GM21367 (cell line): ENCODE data around the gene DTYMK.

Experiments
- ATAC-seq: cut with Tn5 transposase; IDR thresholded peaks from one replicate; pipeline ENCODE4 v1.9.1; 2021; ENCODE audit not compliant: unreplicated experiment

Gene DTYMK

DNA sequence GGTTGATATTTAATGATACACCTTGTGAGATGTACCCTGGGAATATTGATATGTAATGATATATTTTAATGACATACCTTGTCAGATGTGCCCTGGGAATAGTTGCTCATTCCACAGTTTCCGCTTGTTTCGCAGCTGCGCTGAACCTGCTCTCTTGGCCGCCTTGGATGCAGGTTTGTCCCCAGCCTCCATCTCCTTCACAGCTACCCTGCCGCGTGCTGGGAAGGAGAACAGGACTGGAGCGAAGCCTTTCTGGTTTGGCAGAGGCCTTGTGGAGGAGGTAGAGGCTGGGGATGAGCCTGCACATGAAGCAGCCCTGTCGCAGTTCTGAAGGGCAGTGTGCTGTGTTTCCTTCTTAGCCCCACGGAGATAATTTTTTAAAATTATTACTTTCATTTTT lies 34.5 kb downstream of the DTYMK start:
- ATAC-seq = no peak

DNA sequence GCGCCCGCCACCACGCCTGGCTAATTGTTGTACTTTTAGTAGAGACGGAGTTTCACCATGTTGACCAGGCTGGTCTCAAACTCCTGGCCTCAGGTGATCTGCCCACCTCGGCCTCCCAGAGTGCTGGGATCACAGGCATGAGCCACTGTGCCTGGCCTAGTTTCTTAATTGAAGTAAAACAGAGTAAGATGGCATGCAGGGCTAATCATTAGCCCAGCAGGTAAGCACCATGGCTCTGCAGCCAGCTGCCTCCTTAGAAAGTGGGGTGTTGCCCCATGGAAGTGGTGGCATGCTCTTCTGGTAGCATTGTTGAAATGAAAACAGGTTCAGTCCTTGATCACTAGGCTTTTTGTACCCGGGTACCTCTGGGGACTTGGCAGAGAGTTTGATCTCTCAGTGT lies 36.7 kb downstream of the DTYMK start:
- no peak for ATAC-seq

DNA sequence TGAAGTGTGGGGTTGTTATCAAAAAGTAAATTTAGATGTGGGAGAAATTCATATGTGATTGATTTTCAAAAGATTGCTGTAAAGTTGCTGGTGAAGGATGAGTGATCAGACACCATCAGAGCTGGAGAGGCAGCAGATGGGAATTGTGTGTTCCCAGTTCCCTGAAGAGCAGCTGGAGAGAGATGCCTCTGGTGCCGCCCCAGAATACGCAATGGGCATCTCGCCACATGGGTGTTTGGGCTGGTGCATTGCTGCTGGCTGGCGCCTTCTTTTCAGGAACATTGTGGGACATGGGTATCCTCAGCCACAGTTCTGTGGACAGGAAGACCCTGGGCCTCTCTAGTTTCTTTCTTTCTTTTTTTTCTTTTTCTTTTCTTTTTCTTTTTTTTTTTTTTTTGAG lies 37.2 kb downstream of the DTYMK start:
- ATAC-seq = no peak

DNA sequence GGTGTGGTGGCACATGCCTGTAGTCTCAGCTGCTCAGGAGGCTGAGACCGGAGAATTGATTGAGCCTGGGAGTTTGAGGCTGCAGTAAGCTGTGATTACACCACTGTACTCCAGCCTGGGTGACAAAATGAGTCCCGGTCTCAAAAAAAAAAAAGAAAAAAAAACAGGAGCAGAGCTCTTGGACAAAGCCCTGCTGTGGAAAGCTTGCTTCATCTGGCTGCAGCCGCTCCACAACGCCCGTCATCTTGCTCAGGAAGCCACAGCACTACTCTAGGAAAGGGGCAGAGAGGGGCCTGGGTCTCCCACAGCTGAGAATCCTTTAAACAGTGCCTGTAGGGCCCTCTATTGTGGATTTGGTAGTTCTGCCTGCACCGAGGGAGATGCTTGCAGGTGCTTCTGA lies 38.2 kb downstream of the DTYMK start:
- ATAC-seq = no peak

DNA sequence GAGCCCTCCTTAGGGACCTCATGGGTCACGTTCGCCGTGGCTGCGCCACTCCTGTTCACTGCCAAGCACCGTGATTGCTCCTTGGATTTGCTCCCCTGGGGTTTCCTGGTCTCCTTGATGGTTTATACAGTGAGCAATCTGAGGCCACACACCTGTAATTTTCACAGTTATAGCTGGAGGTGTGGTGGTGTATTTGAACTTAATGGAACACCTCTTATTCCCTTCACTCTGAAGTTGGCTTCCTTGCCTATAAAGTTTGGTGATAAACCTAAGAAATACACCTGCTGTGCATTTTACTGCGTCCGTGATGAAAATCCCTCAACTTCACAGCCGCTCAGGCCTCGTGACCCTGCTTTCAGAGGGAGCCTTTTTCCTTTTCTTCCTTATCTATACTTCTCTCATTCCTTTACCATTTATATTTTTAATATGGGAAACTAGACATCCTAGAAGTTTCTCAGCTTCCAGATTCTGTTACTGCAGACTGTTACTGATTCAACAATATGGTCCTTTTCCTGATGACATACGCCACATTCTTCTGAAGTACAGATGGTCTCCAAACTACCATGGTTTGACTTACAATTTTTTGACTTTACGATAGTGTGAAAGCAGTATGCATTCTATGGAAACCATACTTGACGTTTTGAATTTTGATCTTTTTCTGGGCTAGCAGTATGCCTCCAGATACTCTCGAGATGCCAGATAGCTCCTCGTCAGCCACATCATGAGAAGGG lies 40.5 kb downstream of the DTYMK start:
- no peak for ATAC-seq

DNA sequence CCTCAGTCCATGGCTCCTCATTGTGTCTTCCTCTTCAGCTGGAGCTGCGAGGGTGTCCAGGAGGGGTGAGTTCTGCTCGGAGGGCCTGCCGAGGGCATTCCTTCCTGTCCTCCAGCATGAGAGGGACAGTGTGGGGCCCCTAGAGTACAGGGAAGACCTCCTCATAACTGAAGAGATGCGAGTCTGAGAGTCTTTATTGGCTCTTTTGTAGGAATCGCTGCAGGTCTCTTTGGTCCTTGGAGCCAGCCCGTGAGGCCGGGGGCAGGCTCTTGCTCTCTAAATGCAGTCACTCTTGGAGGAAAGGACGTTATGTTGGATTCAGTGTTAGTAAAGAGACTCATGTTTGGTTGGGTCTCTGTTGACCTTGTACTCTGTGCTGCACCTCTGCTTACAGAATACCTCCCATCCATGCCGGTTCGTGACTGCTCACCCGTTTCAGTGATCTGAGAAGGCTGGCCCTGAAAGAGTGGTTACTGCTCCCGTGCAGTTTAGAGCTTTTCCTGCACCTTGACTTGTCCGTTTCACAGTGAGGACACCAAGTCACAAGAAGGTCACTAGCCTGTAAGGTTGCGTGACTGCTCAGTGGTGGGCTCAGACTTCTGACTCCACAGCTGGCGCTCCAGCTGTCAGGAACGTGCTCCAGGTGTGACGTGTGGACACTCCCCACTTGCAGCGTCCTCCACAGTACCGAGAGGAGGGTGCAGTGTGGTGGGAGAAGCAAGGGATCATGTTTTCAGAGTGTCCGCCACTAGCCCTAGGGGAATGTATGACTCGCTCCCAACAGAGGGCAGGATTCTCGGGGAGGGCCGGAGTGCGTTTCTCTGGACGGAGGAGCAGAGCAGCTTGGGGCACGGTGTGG lies 41.3 kb downstream of the DTYMK start:
- ATAC-seq = no peak

DNA sequence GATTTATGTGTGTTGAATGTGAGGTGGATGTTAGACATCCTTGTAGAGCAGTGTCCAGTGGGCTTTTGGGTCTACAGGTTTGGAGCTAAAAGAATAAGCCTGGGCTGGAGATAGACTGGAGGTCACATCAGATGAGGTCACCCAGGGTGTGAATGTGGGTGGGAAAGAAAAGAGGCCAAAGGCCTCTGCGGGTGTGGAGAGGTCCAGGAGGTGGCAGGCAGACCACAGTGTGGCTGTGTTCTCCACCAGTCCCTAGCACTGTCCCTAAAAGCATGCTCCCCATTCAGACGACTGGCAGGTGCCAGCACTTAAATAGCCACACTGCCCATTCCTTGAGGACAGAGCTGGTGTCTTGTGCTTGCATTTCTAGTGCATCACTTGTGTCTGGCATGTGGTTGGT lies 45.0 kb downstream of the DTYMK start:
- ATAC-seq = no peak

DNA sequence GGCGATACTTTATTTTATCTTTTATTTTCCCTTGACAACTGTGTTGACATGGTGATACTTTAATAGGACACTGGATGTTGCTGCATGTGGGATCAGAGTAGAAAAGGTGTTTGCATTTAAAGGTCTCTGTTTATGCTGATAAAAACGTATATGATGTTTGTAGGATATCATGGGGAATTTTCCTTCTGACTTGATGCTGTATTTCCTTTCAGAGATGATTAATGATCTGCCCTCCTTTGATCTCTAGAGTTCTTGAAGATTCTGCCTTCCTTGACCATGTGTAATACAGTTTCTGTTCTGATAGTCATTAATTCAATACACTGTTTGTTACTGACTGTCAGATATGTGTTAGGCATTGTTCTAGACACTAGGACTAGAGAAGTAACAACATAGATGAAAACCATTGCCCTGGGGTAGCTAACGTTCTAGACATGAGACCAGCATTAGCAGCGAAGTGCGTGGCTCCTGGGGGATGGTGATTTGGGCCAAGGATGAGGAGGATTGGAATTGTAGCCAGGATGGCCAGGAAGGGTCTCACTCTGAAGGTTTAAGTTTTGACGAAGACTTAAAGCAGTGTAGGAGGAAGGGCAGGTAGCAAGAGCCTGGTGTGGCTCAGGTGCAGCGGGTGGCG lies 46.3 kb downstream of the DTYMK start:
- ATAC-seq = no peak

DNA sequence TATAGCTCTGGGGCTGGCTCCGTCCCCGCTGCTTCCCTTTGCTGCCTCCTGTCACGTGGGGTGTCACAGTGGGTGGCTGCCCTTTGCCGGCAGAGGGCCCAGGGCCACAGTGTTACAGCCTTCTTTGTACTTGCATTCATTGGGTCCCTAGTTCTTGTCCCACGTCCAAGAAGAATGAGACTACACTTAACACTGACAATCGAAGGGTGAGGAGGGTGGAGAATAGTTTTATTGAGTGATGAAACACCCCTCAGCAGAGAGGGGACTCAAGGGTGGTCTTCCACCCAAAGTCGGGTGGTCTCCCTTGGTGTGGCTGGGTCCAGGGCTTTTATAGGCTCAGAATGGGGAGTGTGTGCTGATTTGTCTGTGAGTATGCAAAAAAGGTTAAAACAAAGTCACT lies 47.2 kb downstream of the DTYMK start:
- no peak for ATAC-seq

DNA sequence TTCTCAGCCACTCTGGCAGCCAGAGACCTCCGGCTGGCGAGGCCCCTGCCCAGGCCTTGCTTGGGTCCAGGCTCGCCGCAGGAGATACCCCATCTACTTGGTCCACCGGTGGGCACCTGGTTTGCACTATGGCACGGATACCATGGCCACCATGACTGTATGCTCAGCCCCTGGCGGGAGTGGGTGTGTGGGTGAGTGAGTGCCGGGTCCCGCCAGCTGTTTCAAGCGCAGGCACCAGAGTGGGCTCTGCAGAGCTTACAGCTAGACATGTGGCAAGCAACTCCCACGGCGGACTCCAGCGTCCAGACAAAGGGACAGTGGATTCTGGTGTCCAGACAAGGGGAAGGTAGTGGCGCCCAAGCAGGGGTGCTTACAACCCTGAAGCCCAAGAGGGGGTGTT lies 47.7 kb downstream of the DTYMK start:
- ATAC-seq = no peak

DNA sequence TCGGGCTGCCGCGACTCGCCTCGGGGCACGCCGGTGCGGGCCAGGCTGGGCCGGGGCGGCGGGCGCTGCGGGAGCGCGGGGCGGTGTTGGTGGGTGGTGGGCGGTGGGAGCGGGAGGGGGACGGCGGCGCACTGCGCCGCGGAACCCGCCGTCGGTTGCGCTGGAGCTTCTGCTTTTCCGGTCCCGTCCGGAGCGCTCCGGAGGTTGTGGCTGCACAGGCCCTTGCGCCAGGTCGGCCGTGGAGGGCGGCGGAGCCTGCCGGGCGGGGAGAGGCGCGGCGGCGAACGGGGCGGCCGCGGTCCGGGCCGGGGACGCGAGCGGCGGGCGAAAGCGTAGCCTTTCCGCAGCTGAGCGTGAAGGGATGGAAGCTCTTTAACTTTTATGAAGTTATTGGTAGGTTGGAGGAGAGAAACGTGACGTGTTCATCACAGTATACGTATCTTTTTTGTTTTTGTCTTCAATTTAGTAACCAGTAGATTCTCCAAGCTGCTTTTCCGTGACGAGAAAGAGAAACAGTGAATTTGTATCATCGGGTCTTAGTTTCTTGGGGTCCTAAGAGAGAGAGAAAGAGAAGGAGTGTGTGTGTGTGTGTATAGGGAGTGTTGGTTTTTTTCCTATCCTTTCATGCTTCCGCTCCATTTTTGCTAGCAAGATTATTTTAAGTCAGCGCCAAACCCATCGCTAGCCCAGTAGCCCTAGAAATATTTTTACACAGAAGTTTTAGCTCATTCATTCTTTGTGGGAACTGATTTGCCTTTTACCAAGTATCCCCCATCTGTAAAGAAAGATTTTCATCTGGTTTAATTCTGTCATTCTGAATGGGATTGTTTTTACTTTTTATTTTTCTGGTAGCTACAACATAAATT lies 48.6 kb downstream of the DTYMK start:
- peak; percentile 26 for ATAC-seq

DNA sequence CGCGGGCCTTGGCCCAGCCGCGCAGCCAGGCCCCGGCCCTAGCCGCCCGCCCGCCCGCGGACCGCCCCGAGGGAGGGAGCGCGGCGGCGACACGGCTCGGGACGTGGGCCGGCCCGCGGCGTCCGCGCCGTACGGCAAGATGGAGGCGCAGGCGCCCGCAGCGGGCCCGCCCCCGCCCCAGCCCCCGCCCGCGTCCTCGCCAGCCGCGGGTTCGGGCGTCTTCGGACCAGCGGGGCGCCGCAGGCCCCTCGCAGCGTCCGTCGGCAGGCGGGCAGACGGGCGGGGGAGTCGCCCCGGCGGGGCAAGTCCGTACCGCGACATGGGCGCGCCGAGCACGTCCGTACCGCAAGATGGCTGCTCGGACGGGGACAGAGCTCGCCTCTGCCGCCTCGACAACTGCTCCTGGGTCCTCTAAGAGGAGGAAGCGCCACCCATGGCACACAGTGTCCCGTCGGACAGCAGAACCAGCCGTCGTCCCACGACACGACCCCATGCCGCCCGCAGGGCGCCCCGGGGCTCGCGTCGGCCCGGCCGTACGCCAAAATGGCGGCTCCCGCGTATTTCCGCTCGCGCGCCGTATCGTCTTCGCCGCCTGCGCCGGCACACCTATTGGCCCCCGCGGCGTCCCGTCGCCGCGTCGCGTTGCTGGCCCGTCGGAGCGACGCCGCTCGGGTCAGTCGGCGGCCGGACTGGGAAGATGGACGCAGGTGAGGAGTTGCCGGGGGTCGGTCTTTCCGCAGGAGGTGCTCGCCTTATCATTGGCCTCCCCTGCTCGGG lies 49.4 kb downstream of the DTYMK start, which contains the start of the genes ATG4B and THAP4:
Gene ATG4B, plus strand, starts transcription at position 676 of the 777 bp plus-strand sequence. Its CDS starts 22 bp downstream, at position 698.
Gene THAP4, minus strand, starts transcription at position 141 of the 777 bp plus-strand sequence. CDS start 141 bp downstream, outside the sequence.
- peak; percentile 45 for ATAC-seq

DNA sequence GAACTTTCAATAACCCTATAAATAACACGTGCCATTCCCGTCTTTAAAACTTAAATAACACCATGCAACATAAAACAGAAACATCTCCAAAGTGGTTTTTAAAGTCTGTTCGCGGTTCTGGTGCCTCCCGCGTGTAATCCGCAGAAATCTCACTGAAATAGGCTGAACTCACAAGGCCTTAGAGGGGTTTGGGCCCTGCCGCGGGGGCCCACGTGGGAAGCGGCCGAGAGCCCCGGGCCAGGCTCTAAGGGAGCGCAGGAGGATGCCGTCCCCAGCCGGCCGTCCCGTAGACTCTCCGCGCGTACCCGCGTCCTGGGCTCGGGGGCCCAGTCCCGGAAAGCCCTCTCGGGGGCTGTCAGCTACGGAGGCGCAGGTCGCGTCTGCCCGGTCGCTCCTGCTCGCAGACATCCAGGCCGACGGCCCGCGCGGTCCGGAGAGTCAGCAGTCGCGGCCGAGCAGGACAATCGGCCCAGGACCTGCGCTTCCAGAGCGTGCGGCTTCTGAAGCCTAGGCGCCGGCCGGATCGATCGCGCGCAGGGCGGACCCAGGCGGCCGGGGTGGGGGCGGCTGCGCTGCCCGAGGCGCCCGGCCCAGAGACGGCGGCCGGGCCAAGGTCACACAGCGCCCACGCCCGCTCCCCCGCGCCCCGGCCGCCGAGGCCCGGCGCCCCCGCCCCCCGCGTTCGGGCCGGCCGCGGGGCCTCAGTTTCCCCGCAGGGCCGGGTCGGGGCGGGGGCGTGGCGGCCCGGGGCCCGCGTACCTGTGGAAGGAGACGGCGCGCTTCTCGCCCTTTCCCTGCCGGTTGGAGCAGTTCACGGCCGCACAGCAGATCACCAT lies 50.2 kb downstream of the DTYMK start:
- ATAC-seq = peak; percentile 24

DNA sequence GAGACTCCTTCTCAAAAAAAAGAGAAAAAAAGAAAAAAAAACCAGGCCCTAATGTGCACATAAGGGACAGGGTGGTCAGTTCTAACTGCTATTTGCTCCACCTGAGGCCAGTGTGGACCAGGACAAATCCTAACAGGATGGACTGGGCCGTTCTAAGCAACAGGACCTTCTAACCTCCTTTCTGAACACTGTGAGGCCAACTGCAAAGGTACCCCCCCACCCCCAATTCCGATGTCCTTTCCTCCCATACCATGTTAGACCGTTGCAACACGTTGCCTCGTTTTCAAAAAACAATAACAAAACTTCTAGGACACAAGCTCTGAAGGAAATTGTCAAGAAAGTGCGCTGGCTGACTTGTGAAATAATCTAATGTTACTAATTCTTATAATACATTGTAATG lies 50.9 kb downstream of the DTYMK start:
- no peak for ATAC-seq

DNA sequence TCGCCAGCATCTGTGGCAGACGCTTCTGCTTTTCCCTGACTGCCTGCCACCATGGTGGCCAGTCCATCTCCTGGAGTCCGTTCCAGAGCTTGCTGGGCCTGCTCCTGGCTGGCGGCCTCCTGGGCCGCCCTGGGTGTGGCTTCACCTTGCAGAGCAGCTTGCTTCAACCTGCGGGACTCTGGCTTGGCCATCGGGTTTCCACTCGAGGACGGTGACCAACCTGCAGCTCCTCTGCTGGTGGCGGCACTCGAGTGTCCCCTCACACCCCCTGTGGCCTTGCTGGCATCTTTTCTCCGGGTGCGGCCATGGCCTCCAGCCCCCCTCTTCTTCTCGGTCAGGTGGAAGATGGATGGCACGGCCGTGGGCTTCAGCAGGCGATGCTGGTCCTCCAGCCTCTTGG lies 53.1 kb downstream of the DTYMK start:
- no peak for ATAC-seq

DNA sequence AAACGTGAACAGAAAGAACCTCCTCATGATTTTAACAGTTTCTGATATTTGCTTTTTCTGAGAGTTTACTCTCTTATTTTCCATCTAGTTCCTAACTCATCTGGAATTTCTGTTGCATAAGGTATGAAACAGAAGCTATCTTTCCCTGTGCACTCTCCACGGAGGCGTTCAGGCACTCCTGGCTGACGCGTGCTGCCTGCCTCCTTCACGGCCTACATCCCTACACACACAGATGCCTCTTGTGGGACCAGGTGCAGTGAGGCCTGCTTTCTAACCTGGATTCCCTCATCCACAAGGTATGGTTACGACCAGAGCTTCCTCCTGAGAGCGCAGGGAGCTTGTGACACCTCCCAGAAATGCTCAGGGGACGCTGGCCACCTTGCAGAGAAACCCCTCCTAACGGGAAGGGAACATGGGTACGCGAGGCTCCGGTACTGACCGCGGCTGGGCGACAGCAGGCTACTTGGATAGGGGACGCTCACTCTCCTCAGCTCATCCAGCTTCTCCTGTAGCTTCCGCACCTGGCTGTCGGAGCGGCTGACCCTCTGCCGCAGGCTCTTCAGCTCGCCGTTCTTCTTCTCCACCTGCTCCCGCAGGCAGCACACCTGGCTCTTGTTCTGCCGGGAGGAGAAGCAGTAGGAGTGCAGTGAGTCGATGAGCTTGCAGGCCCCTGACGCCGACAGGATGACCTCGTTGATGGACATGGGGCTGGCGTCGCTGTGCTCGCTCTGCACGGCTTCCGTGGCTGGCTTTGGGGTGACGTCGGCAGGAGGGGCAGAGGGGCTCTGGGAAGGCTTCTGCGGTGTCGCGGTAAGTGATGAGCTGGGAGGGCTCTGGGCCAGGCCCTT lies 53.9 kb downstream of the DTYMK start:
- ATAC-seq = no peak

DNA sequence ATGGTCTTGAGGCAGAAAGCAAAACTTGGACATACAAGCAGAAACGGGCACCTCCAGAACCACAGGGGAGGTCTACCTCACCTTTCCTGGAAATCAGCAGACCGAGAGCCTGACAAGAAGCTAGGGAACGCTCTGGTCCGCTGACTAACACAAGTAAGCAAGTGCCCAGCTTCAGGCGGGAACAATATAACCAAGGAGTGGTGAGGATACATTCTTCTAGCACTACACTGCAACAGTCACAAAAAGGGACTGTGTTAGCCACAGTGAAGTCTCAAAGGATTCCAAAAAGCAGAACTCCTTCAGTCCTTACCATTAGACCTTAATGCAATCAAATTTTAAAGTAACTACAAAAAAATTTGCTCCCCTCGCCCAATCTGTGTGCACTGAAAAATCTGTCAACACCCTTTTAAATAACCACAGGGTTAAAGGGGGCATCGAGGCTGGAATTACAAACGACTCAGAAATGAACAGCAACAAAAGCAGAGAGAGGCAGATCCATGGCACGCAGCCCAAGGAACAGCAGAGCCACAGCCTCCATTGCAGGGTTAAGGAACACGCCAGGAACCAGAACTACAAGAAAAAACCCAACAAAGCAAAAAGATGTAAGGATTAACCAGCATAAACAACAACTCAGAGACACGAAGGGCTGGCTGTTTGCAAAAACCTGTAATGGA lies 56.7 kb downstream of the DTYMK start:
- no peak for ATAC-seq

DNA sequence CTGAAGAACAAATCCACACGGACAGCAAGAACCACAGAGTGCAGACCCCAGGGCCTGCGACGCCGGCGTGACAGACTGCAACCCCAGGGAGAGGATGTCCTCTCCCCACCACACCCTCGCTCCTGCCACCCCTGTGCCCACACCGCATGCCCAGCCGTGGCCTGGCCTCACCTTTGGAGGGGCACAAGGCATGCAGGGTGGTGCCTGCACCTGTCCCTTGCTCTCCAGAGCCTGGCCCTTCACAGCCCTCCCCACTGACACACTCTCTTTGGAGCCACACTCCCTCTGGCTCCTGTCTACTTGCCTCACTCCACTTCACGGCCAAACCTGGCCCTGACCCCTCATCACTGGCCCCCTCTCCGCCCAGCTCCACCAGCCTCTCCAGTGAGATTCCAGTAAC lies 58.9 kb downstream of the DTYMK start:
- no peak for ATAC-seq
